DND-41 (cell line): ENCODE data around the gene FUT7.

Experiments used
- EZH2 ChIP-seq: IDR thresholded peaks from 3 replicates; pipeline ENCODE4 v1.6.1; 2012; ENCODE audit warnings: borderline replicate concordance, low read depth, mild to moderate bottlenecking, moderate library complexity, low read length, inconsistent platforms; ENCODE audit not compliant: severe bottlenecking
- TF ChIP-seq, protein P1 (sequence below): IDR thresholded peaks from 2 replicates; pipeline ENCODE4 v1.5.1; 2012; ENCODE audit warnings: borderline replicate concordance, low read length, moderate library complexity, mild to moderate bottlenecking; ENCODE audit not compliant: poor library complexity, severe bottlenecking; ENCODE audit errors: extremely low read depth

DNA sequence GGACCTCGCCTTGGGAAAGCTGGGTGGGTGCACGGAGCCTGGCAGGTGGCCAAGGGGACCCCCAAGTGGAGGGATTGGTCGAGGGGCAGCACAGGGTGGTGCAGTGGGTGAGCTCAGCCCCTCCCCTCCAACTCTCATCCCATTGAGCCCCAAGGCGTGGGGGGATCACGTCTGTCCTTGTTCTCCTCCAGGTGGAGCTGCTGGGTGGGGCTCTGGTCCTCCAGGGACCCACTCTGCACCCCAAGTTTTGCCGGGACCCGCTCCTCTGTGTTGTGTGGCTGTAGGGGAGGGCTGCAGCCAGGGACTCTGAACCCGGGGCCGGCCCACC lies 3.6 kb upstream of the FUT7 start:
- no peak for TF ChIP-seq EZH2
- TF ChIP-seq, protein P1, sequence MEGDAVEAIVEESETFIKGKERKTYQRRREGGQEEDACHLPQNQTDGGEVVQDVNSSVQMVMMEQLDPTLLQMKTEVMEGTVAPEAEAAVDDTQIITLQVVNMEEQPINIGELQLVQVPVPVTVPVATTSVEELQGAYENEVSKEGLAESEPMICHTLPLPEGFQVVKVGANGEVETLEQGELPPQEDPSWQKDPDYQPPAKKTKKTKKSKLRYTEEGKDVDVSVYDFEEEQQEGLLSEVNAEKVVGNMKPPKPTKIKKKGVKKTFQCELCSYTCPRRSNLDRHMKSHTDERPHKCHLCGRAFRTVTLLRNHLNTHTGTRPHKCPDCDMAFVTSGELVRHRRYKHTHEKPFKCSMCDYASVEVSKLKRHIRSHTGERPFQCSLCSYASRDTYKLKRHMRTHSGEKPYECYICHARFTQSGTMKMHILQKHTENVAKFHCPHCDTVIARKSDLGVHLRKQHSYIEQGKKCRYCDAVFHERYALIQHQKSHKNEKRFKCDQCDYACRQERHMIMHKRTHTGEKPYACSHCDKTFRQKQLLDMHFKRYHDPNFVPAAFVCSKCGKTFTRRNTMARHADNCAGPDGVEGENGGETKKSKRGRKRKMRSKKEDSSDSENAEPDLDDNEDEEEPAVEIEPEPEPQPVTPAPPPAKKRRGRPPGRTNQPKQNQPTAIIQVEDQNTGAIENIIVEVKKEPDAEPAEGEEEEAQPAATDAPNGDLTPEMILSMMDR = no peak
